ENCODE measurements around the gene DMPK.
"Not testable (repeated sequence)": the region's sequence is repeated elsewhere in the genome, so short reads cannot be mapped to it uniquely, and the experiment has no call there.

- TF ChIP-seq CTCF, POLR2AphosphoS5, POLR2A (IDR thresholded peaks at IDR 0.05): not testable (repeated sequence)
Observed at GRCh38 chr19:45799541-45799940, 17.3 kb upstream of the DMPK start.
